DOHH2 (cell line): Measurements from ENCODE around the gene IFNA7.

ENCODE experiments used
- EZH2phosphoT487 ChIP-seq: fragments of 200-600 bp; sonication (generic); IDR thresholded peaks from 2 replicates; pipeline ENCODE4 v1.6.1; 2017; ENCODE audit warnings: borderline replicate concordance, mild to moderate bottlenecking, antibody characterized with exemption, low read length, moderate library complexity, mixed read lengths
- TF ChIP-seq, protein P1 (sequence below): fragments of 200-600 bp; sonication (generic); IDR thresholded peaks from one replicate; pipeline ENCODE4 v1.5.1; 2014; ENCODE audit warnings: antibody characterized with exemption, mild to moderate bottlenecking, low read depth, low read length; ENCODE audit not compliant: poor library complexity, severe bottlenecking

DNA sequence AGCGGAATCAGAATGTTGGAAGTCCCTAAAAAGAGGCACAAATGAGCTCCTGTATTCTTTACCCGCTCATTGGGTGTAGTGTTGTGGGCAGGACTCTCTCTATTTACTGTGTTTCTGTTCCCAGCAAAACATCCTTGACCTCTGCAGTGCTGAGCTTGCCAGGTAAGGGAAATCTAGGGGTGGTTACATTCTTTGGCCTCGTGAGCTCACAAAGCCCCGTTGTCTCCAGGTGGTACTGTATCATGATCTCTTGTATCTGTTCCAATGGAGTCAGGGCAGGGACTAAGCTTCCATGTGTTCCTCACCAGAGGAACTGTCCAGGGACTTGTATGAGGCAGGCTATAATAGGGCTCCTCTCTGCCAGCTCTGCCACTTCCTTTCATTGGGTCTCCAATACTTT, 49.6 kb upstream of the IFNA7 start:
- TF ChIP-seq, protein P1, sequence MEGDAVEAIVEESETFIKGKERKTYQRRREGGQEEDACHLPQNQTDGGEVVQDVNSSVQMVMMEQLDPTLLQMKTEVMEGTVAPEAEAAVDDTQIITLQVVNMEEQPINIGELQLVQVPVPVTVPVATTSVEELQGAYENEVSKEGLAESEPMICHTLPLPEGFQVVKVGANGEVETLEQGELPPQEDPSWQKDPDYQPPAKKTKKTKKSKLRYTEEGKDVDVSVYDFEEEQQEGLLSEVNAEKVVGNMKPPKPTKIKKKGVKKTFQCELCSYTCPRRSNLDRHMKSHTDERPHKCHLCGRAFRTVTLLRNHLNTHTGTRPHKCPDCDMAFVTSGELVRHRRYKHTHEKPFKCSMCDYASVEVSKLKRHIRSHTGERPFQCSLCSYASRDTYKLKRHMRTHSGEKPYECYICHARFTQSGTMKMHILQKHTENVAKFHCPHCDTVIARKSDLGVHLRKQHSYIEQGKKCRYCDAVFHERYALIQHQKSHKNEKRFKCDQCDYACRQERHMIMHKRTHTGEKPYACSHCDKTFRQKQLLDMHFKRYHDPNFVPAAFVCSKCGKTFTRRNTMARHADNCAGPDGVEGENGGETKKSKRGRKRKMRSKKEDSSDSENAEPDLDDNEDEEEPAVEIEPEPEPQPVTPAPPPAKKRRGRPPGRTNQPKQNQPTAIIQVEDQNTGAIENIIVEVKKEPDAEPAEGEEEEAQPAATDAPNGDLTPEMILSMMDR: no peak
- TF ChIP-seq EZH2phosphoT487: no peak
